ENCODE data around the gene WDR4.
"Not testable (repeated sequence)": the region's sequence is repeated elsewhere in the genome, so short reads cannot be mapped to it uniquely, and the experiment has no call there.

DNA sequence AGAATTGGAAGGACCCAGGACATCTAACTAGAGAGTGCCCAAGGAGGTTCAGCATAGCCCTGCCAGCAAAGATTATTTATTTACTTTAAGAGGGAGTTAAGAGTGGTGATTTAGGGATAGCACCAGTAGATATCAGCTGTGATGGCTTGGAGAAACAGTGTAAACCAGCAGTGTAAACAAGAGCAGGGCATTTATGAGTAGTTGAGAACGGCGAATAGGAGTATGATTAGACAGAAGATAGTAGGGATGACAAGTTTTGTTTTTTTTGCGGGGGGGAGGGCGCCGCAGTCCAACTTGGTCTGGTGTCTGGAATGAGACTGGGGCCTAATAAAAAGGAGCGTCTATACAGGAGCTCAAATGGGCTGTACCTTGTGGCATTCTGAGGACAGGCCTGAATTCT lies 77.7 kb downstream of the WDR4 start:
- not testable (repeated sequence) for TF ChIP-seq EZH2 (IDR thresholded peaks at IDR 0.05; ENCODE audit: low read depth, unreplicated experiment); ZNF331 (CRISPR knock-in tag; IDR thresholded peaks at IDR 0.05; ENCODE audit: low read depth); POLR2AphosphoS5 (IDR thresholded peaks at IDR 0.05; ENCODE audit: low read depth); EZH2phosphoT487 (IDR thresholded peaks at IDR 0.05; ENCODE audit: unreplicated experiment)
- TF ChIP-seq, protein P1, sequence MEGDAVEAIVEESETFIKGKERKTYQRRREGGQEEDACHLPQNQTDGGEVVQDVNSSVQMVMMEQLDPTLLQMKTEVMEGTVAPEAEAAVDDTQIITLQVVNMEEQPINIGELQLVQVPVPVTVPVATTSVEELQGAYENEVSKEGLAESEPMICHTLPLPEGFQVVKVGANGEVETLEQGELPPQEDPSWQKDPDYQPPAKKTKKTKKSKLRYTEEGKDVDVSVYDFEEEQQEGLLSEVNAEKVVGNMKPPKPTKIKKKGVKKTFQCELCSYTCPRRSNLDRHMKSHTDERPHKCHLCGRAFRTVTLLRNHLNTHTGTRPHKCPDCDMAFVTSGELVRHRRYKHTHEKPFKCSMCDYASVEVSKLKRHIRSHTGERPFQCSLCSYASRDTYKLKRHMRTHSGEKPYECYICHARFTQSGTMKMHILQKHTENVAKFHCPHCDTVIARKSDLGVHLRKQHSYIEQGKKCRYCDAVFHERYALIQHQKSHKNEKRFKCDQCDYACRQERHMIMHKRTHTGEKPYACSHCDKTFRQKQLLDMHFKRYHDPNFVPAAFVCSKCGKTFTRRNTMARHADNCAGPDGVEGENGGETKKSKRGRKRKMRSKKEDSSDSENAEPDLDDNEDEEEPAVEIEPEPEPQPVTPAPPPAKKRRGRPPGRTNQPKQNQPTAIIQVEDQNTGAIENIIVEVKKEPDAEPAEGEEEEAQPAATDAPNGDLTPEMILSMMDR (conservative IDR thresholded peaks at IDR 0.05; ENCODE audit: low read depth in 2 of 2): not testable (repeated sequence)
- TF ChIP-seq, protein P2, sequence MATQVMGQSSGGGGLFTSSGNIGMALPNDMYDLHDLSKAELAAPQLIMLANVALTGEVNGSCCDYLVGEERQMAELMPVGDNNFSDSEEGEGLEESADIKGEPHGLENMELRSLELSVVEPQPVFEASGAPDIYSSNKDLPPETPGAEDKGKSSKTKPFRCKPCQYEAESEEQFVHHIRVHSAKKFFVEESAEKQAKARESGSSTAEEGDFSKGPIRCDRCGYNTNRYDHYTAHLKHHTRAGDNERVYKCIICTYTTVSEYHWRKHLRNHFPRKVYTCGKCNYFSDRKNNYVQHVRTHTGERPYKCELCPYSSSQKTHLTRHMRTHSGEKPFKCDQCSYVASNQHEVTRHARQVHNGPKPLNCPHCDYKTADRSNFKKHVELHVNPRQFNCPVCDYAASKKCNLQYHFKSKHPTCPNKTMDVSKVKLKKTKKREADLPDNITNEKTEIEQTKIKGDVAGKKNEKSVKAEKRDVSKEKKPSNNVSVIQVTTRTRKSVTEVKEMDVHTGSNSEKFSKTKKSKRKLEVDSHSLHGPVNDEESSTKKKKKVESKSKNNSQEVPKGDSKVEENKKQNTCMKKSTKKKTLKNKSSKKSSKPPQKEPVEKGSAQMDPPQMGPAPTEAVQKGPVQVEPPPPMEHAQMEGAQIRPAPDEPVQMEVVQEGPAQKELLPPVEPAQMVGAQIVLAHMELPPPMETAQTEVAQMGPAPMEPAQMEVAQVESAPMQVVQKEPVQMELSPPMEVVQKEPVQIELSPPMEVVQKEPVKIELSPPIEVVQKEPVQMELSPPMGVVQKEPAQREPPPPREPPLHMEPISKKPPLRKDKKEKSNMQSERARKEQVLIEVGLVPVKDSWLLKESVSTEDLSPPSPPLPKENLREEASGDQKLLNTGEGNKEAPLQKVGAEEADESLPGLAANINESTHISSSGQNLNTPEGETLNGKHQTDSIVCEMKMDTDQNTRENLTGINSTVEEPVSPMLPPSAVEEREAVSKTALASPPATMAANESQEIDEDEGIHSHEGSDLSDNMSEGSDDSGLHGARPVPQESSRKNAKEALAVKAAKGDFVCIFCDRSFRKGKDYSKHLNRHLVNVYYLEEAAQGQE (IDR thresholded peaks at IDR 0.05; ENCODE audit: unreplicated experiment): not testable (repeated sequence)

Measured in GM23338 (cell line).